ENCODE results near the gene CD74.

CD74 gene

DNA sequence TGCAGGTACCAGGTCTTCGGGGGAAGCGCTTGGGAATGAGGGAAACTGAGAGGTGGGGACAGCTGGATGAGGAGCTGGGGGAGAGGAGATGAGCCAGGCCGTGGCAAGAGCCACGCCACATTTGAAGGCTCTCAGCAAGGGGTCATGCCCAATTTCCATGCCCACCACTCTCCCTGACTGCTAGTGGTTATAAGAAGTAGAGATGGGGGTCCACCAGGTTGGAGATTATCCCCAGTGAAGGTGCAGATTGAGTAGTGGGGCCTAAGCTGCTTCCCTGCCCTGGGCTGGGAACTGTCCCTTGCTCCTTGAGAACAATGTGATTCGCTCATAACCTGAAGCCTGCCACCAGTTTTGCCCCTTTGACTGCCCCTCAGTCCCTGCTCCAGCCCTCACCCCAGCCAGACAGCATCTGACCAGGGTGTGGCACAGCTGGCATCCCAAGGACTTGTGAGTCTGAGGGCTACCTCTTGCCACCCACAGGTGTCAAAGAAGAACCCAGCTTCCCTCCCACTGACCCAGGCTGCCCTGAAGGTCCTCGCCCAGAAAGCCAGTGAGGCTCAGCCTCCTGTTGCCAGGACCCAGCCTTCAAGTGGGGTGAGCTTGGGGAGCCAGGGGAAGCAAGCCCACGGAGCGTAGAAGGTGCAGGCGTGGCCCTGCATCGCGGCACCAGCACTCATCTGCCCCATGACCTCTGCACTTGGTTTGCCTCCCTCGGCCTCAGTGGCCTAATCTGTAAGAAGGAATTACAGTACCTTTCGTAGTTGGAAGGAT is 21.5 kb downstream of the CD74 start:
- no peak overlapping the region for H3K4me2 ChIP-seq
- no peak for TF ChIP-seq Cebpa-rat (IDR thresholded peaks at IDR 0.05)
- no peaks in the 10 kb centered on the region for H3K9me3 ChIP-seq
- H3K27me3 ChIP-seq, result no peaks in the 10 kb centered on the region
- H3K27ac ChIP-seq, result peak overlapping the region; percentile 22; the same call in 1 of the 2 replicates
- no peak overlapping the region for H3K9ac ChIP-seq
- peaks cover 37% of the 10 kb centered on the region for H3K4me1 ChIP-seq
- H3K4me3 ChIP-seq, result no peak overlapping the region
- H3K36me3 ChIP-seq, result peaks cover 100% of the 10 kb centered on the region
- peaks cover 53% of the 10 kb centered on the region for H4K20me1 ChIP-seq

DNA sequence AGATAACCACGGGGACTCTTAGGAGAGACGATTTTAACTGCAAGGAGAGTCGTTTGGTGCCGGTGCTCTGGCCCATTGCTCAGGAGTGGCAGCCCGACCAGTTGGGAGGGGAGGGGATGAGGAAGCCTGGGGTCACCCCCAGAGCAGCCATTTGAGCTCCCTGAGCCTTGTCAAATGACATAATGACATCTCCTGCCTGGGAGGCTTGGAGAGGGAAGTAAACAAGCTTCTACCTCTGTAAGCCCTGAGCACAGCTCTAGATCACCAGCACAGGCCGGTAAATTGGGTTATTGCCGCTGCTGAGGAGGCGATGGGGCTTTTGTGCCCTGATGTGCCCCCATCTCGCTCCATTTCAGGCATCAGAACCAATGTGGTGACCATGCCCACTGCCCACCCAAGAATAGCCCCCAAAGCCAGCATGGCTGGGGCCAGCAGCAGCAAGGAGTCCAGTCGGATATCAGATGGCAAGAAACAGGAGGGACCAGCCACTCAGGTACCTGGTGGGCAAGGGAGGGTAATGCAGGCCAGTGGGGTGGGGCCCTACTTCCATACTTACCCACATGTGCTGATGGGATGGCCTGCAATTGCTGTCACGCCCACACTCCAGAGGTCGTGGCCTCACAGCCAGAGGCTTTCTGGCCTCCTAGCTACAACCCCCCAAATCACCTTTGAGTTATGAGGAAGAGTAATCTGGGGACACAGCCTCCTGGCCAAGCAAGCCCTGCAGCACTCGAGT is 23.0 kb downstream of the CD74 start:
- TF ChIP-seq Cebpa-rat (IDR thresholded peaks at IDR 0.05), result no peak
- Histone ChIP-seq H3K9me3 (no peaks in the 10 kb centered on the region), H3K27me3 (no peaks in the 10 kb centered on the region), H3K9ac (no peak overlapping the region), H3K4me3 (no peak overlapping the region), H3K4me1 (peaks cover 47% of the 10 kb centered on the region), H3K4me2 (no peak overlapping the region), H3K27ac (no peak overlapping the region), H3K36me3 (peaks cover 100% of the 10 kb centered on the region), H4K20me1 (peaks cover 55% of the 10 kb centered on the region)

DNA sequence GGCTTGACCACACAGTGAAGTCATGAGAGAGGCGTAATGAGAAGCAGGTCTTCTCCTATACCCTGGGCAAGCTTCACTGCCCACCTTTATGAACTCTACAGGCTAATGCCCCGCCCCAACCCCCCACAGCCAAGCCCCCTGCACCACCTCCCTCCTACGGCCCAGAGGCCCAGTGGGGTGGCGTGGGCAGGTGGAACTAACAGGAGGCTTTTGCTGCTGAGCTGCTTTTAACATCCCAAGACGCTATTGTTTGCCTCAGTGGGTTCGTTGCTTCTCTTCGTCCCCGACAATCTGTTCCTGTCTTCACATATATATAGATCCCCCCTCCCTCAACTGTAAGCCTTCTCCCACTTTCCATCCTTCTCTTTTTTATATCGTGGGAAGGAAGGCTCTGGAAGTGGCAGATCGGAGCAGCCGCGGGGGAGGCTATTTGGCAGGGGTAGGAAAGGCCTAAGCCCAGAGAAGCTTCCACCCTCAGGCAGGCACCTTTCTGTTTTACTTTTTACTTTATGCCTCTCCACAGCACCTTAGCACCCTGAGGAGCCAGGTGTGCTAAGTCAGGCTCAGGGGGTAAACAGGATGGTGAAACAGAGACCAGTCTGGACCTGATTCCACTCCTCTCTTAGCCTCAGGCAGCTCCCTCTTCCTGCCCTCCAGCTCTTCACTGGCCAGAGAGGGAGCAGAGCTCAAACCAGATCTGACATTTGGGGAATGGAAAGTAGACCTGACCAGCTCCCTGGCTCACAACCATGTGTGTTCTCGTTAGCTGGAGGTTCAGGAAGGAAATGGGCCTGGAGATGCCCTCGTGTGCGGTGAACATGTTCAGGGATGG is 26.5 kb downstream of the CD74 start:
- peak overlapping the region; percentile 91 for H3K4me2 ChIP-seq
- H3K4me1 ChIP-seq, result peaks cover 53% of the 10 kb centered on the region
- no peaks in the 10 kb centered on the region for H3K9me3 ChIP-seq
- peaks cover 35% of the 10 kb centered on the region for H4K20me1 ChIP-seq
- H3K9ac ChIP-seq, result peak overlapping the region; percentile 67; the same call in 1 of the 2 replicates
- no peak for TF ChIP-seq Cebpa-rat (IDR thresholded peaks at IDR 0.05)
- H3K27ac ChIP-seq, result peak overlapping the region; percentile 73
- no peak overlapping the region for H3K4me3 ChIP-seq
- no peaks in the 10 kb centered on the region for H3K27me3 ChIP-seq
- peaks cover 99% of the 10 kb centered on the region for H3K36me3 ChIP-seq

DNA sequence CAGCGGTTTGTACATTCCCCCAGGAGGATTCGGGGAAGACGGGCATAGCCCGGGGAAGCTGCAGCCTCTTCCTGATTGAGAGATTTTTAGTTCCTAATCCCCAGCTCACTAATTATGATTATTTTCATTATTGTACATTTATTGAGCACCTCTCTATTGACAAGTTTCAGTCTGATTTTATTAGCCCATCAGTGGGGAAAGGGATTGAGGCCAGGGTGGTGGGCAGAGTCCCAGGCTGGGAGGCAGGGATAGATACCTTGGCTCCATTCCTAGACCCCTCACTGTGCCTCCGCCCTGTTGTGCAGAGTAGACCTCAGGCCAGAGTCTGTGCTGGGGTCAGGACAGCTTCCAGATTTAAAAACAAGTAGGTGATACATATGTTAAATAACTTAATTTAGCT is 28.0 kb downstream of the CD74 start:
- peak overlapping the region; percentile 73 for H3K27ac ChIP-seq
- no peaks in the 10 kb centered on the region for H3K9me3 ChIP-seq
- no peaks in the 10 kb centered on the region for H3K27me3 ChIP-seq
- peaks cover 50% of the 10 kb centered on the region for H3K4me1 ChIP-seq
- no peak for TF ChIP-seq Cebpa-rat (IDR thresholded peaks at IDR 0.05)
- H3K4me3 ChIP-seq, result no peak overlapping the region
- peak overlapping the region; percentile 91 for H3K4me2 ChIP-seq
- H3K36me3 ChIP-seq, result peaks cover 99% of the 10 kb centered on the region
- H3K9ac ChIP-seq, result peak overlapping the region; percentile 63; the same call in 1 of the 2 replicates
- peaks cover 29% of the 10 kb centered on the region for H4K20me1 ChIP-seq

DNA sequence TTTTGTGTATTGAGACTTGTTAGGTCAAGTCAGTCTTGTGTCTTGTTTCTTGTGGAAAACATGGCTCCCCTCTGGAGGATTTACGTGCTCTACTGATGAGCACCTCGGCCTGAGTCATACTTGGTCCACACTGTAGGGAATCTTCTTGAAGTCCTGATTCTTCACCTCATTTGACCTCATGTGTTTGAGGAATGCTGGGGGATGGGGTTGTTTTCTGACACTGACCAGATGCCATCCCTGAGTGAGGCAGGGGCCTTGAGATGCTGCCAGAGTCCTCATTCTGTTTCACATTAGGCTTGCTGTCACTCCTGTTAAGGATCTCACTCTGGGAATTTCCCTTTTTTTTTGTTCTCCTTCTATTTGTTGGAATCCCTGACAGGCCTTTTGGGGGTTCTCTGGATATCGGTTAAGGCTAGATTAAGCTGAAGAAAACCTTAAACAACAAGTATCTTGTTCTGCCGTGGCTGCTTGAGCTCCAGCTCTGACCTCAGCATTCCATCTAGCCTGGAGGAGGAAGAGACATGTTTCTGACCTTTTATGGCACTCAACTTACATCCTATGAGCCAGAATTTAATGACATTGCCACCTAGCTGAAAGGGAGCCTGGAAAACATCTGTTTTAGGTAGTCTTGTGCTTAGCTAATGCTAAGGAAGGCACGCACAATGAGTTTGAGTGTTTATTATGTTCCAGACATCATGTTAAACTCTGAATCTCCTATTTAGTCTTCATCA is 34.6 kb downstream of the CD74 start:
- Histone ChIP-seq H3K4me1 (peaks cover 10% of the 10 kb centered on the region), H3K9me3 (no peaks in the 10 kb centered on the region), H3K36me3 (peaks cover 100% of the 10 kb centered on the region), H3K27me3 (no peaks in the 10 kb centered on the region), H3K4me3 (no peak overlapping the region), H3K27ac (no peak overlapping the region), H3K4me2 (no peak overlapping the region), H3K9ac (no peak overlapping the region), H4K20me1 (peaks cover 43% of the 10 kb centered on the region)
- TF ChIP-seq Cebpa-rat (IDR thresholded peaks at IDR 0.05), result no peak

DNA sequence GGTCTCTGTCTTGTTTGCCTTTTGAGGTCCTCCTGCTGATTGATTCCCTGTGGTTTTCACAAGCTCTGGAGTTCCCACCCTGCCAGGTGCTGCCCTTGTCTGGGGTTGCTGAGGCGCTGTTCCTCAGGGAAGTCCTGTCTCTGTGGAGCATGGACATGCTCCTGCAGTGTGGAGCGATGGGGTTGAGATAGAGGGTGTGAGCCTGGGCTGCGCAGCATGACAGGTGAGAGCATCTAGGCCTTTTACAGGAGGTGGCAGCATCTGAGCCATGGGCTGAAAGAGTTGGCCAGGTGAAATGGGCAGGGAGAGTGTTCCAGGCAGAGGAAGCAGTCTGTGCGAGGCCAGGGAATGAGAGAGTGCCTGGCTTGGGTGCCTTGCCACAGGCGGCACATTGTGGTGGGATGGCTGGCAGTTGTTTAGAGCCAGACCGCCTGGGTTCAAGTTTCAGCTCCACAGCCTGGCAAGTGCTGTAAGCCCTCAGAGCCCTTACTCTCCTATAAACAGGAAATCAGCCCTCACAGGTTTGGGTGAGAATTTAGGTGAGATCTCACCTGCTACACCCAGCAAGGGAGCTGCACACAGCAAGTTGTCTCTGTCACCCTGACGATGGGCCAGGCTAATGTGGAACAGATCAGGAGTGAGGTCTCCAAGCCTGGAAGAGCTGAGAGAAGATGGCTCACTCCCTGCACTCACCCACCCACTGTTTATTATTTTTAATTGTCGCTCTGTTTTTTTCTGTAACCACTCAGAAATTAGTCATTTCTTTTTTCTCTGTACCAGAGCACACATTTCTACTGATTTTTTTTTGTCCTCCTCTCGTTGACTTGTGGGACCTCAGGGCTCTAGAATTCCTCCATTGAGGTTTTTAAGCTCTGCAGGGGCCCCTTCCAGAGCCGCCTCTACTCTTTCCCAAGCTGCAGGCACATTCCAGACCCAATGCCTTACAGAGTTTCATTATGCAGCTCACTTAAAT is 35.6 kb downstream of the CD74 start:
- H3K4me3 ChIP-seq, result no peak overlapping the region
- no peak for TF ChIP-seq Cebpa-rat (IDR thresholded peaks at IDR 0.05)
- peaks cover 51% of the 10 kb centered on the region for H4K20me1 ChIP-seq
- no peaks in the 10 kb centered on the region for H3K9me3 ChIP-seq
- H3K4me2 ChIP-seq, result no peak overlapping the region
- no peak overlapping the region for H3K9ac ChIP-seq
- no peaks in the 10 kb centered on the region; the same call in 1 of the 2 replicates for H3K4me1 ChIP-seq
- H3K27ac ChIP-seq, result no peak overlapping the region
- H3K27me3 ChIP-seq, result no peaks in the 10 kb centered on the region
- peaks cover 100% of the 10 kb centered on the region for H3K36me3 ChIP-seq

DNA sequence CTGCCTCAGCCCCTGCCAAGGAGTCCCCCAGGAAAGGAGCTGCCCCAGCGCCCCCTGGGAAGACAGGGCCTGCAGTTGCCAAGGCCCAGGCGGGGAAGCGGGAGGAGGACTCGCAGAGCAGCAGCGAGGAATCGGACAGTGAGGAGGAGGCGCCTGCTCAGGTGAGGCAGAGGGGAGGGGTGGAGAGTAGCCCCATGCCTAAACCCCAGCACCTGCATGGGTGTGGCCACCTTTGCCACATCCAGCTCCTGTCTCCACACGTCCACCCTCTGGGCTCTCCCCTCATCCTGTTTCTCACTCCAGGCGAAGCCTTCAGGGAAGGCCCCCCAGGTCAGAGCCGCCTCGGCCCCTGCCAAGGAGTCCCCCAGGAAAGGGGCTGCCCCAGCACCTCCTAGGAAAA is 38.1 kb downstream of the CD74 start:
- H3K27ac ChIP-seq, result no peak overlapping the region
- no peak overlapping the region for H3K9ac ChIP-seq
- H3K27me3 ChIP-seq, result no peaks in the 10 kb centered on the region
- H3K4me2 ChIP-seq, result no peak overlapping the region
- peaks cover 100% of the 10 kb centered on the region for H3K36me3 ChIP-seq
- H3K9me3 ChIP-seq, result no peaks in the 10 kb centered on the region
- TF ChIP-seq Cebpa-rat (IDR thresholded peaks at IDR 0.05), result no peak
- H3K4me1 ChIP-seq, result no peaks in the 10 kb centered on the region
- no peak overlapping the region for H3K4me3 ChIP-seq
- H4K20me1 ChIP-seq, result peaks cover 70% of the 10 kb centered on the region

DNA sequence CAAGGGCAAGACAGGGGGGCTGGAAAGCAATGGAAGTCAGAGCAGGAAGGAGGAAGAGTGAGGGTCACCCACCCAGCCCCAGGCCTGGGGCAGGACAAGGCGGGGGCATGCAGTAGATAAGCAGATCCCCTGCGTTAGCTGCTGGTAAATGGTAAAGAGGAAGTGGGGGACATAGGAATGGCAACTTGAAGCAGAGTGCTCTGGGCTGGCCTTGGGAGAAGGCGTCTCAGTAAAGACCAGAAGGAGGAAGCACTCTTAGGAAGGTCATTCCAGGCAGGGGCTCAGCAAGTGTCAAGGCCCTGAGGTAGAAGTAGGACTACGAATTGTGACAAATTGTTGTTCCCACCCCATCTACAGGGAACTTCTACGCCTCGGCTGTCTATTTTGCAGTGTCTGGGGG is 40.1 kb downstream of the CD74 start:
- Histone ChIP-seq H3K4me2 (no peak overlapping the region), H3K9me3 (no peaks in the 10 kb centered on the region), H3K9ac (0 out of 2 replicates have a peak overlapping the region, but pooled peaks have one; percentile 29), H3K4me1 (no peaks in the 10 kb centered on the region), H3K27me3 (no peaks in the 10 kb centered on the region), H3K36me3 (peaks cover 100% of the 10 kb centered on the region), H3K27ac (no peak overlapping the region), H4K20me1 (peaks cover 72% of the 10 kb centered on the region), H3K4me3 (no peak overlapping the region)
- no peak for TF ChIP-seq Cebpa-rat (IDR thresholded peaks at IDR 0.05)
